ENCODE data around the gene RNF166.

The RNF166 gene

DNA sequence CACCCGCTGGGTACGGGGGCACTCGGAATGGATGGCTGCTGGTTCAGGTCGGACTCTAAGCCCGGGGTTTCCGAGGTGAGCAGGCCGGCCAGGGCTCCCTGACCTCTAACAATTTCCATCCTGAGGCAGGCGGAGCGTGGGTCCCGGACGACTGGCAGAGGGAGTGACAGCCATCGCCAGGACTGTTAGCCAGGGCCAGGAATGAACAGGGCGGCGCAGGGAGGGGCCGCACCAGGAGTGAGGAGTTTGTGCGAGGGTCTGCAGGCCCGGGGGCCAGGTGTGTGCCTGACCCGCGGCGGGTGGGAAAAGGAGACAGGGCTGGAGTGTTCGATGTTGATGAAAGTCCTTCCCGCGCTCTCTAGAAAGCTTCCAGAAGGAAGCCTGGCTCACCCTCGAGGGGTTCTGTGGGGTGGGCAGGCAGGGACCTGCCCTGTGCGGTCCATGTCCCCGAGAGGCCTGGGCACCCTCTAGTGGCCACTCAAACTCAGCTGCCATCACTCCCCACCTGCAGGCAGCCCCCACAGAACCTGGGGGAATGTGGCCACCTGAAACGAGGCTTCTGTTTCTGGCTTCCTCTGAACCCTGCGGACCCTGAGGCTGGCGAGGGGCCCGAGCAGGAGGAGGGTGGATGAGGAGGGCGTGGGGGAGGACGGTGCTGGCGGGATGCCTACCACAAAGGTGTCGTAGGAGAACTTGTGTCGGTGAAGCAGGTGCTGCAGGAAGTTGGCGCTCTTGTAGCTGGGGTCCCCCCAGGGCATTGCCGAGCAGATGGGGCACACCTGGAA lies 8.2 kb downstream of the RNF166 start:
- TF ChIP-seq CTCF (IDR thresholded peaks at IDR 0.05; ENCODE audit: low read depth, low read length, poor library complexity, severe bottlenecking) (peak; percentile 33), EZH2phosphoT487 (IDR thresholded peaks at IDR 0.05; ENCODE audit: borderline replicate concordance, low read length) (no peak)
- no peak overlapping the region for H3K4me3 ChIP-seq (ENCODE audit: low read length)
- H3F3A ChIP-seq (ENCODE audit: control insufficient read depth, insufficient read depth) = peaks cover 5% of the 10 kb centered on the region; the same call in 1 of the 2 replicates
- no peaks in the 10 kb centered on the region for H4K20me1 ChIP-seq (ENCODE audit: control insufficient read depth, insufficient read depth, low read depth, low read length)
- no peaks in the 10 kb centered on the region for H3K9me3 ChIP-seq (ENCODE audit: control insufficient read depth, insufficient read depth, low read length)
- no peaks in the 10 kb centered on the region for H3K27me3 ChIP-seq (ENCODE audit: control insufficient read depth, low read length)
- peaks cover 26% of the 10 kb centered on the region for H3K79me2 ChIP-seq (ENCODE audit: control insufficient read depth, low read length)
- peaks cover 49% of the 10 kb centered on the region for H3K36me3 ChIP-seq (ENCODE audit: control insufficient read depth, low read length)
- no peak overlapping the region for H3K27ac ChIP-seq (ENCODE audit: low read depth, low read length)
- H3K4me1 ChIP-seq (ENCODE audit: control insufficient read depth, low read length) = peaks cover 33% of the 10 kb centered on the region
- no peaks in the 10 kb centered on the region for H3K9me2 ChIP-seq (replicated peaks; ENCODE audit: control insufficient read depth, low read length)
- no peak overlapping the region for H3K4me2 ChIP-seq (ENCODE audit: low read length)

DNA sequence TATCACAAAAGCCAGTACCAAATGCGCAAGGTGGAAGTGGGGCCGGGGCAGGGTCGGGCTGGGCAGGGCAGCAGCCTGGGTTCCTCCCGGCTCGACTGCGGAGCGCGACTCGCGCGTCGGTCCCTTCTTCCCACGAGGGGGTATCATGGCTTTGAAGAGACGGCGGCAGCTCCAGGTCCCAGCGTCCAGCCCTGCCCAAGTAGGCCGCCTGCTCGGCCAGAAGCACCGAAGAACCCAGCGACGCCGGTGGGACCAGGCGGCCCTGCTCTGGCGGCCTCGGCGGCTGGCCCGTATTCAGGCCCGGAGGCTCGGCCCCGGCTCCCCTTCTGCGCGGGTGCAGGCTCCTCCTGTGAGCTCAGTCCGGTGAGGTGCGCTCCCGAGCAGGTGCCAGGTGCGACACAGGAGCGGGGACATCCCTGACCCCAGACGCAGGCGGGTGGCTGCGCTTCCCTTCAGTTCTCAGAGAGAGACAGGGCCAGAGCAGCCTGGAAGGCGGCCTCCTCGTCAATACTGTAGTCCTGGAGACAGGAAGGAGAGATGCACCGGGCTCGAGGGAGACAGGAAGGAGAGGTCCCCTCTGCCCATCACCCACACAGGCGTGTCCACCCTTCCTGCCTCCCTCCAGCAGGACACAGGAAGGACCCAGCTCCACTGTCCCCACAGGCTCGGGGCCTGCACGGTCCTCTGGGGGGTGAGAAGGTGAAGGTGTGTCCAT lies 8.9 kb downstream of the RNF166 start:
- H3K9me3 ChIP-seq (ENCODE audit: control insufficient read depth, insufficient read depth, low read length) = no peaks in the 10 kb centered on the region
- no peaks in the 10 kb centered on the region for H4K20me1 ChIP-seq (ENCODE audit: control insufficient read depth, insufficient read depth, low read depth, low read length)
- H3K4me3 ChIP-seq (ENCODE audit: low read length) = no peak overlapping the region
- H3F3A ChIP-seq (ENCODE audit: control insufficient read depth, insufficient read depth) = peaks cover 3% of the 10 kb centered on the region; the same call in 1 of the 2 replicates
- no peaks in the 10 kb centered on the region for H3K9me2 ChIP-seq (replicated peaks; ENCODE audit: control insufficient read depth, low read length)
- H3K27ac ChIP-seq (ENCODE audit: low read depth, low read length) = no peak overlapping the region
- TF ChIP-seq EZH2phosphoT487 (IDR thresholded peaks at IDR 0.05; ENCODE audit: borderline replicate concordance, low read length) (no peak), CTCF (IDR thresholded peaks at IDR 0.05; ENCODE audit: low read depth, low read length, poor library complexity, severe bottlenecking) (no peak)
- no peaks in the 10 kb centered on the region for H3K27me3 ChIP-seq (ENCODE audit: control insufficient read depth, low read length)
- no peak overlapping the region for H3K4me2 ChIP-seq (ENCODE audit: low read length)
- H3K79me2 ChIP-seq (ENCODE audit: control insufficient read depth, low read length) = peaks cover 18% of the 10 kb centered on the region
- peaks cover 26% of the 10 kb centered on the region for H3K4me1 ChIP-seq (ENCODE audit: control insufficient read depth, low read length)
- peaks cover 42% of the 10 kb centered on the region for H3K36me3 ChIP-seq (ENCODE audit: control insufficient read depth, low read length)

GRCh38 chr16:88696441-88696840 lies 9.8 kb downstream of the RNF166 start:
- peaks cover 39% of the 10 kb centered on the region for H3K36me3 ChIP-seq (ENCODE audit: control insufficient read depth, low read length)
- H3K27me3 ChIP-seq (ENCODE audit: control insufficient read depth, low read length) = no peaks in the 10 kb centered on the region

More at GRCh38 chr16:88696441-88696840, 9.8 kb downstream of the RNF166 start:
- H4K20me1 ChIP-seq (ENCODE audit: control insufficient read depth, insufficient read depth, low read depth, low read length) = no peaks in the 10 kb centered on the region
- H3K4me2 ChIP-seq (ENCODE audit: low read length) = no peak overlapping the region
- no peak overlapping the region for H3K27ac ChIP-seq (ENCODE audit: low read depth, low read length)
- no peak overlapping the region for H3K4me3 ChIP-seq (ENCODE audit: low read length)
- no peaks in the 10 kb centered on the region for H3K9me2 ChIP-seq (replicated peaks; ENCODE audit: control insufficient read depth, low read length)
- H3K9me3 ChIP-seq (ENCODE audit: control insufficient read depth, insufficient read depth, low read length) = no peaks in the 10 kb centered on the region
- H3K4me1 ChIP-seq (ENCODE audit: control insufficient read depth, low read length) = peaks cover 25% of the 10 kb centered on the region
- H3K79me2 ChIP-seq (ENCODE audit: control insufficient read depth, low read length) = peaks cover 10% of the 10 kb centered on the region
- no peaks in the 10 kb centered on the region for H3F3A ChIP-seq (ENCODE audit: control insufficient read depth, insufficient read depth)
- no peak for TF ChIP-seq EZH2phosphoT487 (IDR thresholded peaks at IDR 0.05; ENCODE audit: borderline replicate concordance, low read length)
- no peak for TF ChIP-seq CTCF (IDR thresholded peaks at IDR 0.05; ENCODE audit: low read depth, low read length, poor library complexity, severe bottlenecking)

Data from DOHH2 (cell line).